Bone marrow (tissue), 2 donors: ENCODE data around the gene PTBP3.
"Not testable (repeated sequence)": the region's sequence is repeated elsewhere in the genome, so short reads cannot be mapped to it uniquely, and the experiment has no call there.

Experiments used
- DNase-seq, 2 donors: peaks; one replicate each; lab custom pipeline; 2025; lab: John Stamatoyannopoulos, UW

Gene PTBP3, protein sequence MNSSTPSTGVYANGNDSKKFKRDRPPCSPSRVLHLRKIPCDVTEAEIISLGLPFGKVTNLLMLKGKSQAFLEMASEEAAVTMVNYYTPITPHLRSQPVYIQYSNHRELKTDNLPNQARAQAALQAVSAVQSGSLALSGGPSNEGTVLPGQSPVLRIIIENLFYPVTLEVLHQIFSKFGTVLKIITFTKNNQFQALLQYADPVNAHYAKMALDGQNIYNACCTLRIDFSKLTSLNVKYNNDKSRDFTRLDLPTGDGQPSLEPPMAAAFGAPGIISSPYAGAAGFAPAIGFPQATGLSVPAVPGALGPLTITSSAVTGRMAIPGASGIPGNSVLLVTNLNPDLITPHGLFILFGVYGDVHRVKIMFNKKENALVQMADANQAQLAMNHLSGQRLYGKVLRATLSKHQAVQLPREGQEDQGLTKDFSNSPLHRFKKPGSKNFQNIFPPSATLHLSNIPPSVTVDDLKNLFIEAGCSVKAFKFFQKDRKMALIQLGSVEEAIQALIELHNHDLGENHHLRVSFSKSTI

GRCh38 chr9:112332977-112333638 is at the start of gene PTBP3:
TSS of gene PTBP3 (minus strand) at chr9:112333619. CDS start at chr9:112297865, 35,754 bp downstream.
- DNase-seq = peak; percentile 85

- no peak for DNase-seq
Observed at GRCh38 chr9:112382501-112383364, 49.3 kb upstream of the PTBP3 start.

- DNase-seq = no peak
Observed at GRCh38 chr9:112382066-112382465, 48.6 kb upstream of the PTBP3 start.

- DNase-seq = no peak
Observed at GRCh38 chr9:112380825-112381221, 47.4 kb upstream of the PTBP3 start.

DNA sequence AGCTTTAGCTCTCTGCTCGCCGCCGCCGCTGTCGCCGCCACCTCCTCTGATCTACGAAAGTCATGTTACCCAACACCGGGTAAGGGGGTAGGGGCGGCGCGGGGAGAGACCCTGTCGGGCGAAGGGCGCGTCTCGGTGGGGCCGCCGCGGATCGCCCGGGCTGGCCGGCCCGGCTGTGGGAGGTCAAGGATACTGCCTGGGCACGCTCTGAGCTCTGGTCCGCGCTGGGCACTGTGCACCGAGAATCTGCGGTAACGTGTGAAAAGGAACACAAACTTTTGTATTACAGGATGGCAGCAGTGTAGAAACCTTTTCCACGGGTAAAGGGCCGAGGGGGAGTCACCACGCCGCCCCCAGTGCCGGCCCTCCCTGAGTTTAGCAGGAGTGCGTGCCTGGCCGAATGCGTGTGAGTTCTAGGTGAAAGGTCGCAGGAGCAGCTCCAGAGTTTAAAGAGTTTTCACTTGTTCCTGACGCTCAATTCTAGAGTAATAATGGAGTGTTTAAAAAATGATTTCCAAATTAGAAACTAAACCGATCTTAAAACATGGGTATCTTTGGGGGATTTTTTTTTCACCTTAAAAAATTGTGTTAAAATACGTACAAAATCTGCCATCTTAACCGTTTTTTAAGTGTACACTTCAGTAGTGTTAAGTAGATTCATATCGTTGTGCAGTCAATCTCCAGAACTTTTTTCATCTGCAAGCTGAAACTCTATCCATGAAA is 46.8 kb upstream of the PTBP3 start, which contains the start of gene HSDL2:
HSDL2 (plus strand) TSS at position 7 of the 723 bp plus-strand sequence; CDS start at position 63, 56 bp downstream.
- no peak for DNase-seq

- DNase-seq = peak; percentile 97 to 98
Observed at GRCh38 chr9:112379177-112380101, 46.0 kb upstream of the PTBP3 start.

GRCh38 chr9:112378328-112379176 is 45.1 kb upstream of the PTBP3 start:
- DNase-seq = no peak

DNA sequence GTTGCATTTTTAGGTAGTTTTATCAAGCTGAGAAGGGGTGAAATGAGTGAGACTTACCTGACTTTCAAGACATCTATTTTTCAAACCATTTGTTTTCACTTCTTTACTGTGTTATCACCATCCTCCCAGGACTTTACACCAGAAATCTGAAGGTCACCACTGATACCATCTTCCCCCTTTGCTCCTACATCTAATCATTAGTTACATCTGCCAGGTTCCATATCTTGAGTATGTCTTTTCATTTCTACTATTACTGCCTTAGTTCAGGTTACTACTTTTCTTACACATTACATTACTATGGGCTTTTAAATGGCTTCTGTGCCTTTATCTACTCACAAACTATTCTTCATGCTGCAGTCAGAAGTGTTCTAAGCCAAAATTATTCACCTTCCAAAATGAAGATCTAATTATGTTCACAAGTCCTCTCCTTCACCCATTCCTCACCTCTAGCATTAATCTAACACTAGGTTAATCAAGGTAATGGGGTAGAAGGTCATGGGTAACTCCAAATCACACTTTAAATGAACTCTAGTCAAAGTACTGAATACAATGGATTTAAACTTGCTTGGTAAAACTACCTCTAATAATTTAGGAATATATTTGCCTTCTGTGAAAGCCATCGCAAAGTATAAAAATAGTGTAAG is 44.4 kb upstream of the PTBP3 start:
- no peak for DNase-seq

DNA sequence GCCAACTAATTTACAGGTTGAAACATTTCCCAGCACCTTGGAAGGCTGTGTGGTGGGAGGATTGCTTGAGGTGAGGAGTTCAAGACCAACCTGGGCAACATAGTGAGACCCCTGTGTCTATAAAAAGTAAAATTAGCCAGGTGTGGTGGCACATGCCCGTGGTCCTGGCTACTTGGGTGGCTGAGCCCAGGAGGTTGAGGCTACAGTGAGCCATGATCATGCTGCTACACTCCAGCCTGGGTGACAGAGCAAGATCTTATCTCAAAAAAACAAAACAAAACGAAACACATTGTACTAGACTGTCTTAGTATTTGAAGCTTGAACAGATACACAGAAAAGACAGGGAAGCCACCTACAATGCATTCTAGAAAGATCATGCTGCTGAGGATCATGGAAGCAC is 43.7 kb upstream of the PTBP3 start:
- DNase-seq = peak in 1 of 2 donors; percentile 53

- no peak for DNase-seq
Observed at GRCh38 chr9:112375361-112375760, 41.9 kb upstream of the PTBP3 start.

DNA sequence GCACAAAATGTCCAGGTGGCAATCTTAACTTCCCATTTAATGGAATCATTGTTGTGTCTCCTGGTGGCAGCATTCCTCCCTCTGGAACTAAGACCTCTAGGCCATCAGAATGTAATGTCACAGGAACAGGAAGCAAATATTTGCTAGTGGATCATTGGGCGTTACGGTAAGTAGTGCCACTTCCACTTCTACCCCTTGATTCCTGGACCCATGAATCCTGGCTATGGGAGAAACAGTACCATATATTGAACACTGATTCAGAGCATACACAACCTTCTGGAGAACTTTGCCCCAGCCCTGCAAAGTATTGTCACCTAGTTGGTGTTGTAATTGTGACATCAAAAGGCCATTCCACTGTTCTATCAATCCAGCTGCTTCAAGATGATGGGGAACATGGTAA is 40.8 kb upstream of the PTBP3 start:
- DNase-seq = not testable (repeated sequence)

DNA sequence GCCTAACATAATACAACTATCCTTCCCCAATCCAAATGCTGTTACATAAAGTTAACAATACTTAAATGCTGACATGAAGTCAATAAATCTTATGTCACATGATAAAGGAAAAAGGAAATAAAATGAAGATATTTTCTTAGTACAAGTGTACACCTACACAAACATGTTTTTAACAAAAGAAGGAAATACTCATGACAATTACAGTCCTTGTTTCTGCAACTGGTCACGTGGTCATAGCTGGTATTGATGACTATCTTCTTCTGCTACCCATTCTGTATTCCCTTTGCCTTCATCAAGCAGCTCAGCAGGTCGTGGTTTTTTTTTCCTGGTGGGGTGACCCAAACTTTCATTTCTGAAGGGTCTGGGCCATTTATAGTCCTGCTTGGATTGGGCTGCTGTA is 40.2 kb upstream of the PTBP3 start:
- DNase-seq = not testable (repeated sequence)

DNA sequence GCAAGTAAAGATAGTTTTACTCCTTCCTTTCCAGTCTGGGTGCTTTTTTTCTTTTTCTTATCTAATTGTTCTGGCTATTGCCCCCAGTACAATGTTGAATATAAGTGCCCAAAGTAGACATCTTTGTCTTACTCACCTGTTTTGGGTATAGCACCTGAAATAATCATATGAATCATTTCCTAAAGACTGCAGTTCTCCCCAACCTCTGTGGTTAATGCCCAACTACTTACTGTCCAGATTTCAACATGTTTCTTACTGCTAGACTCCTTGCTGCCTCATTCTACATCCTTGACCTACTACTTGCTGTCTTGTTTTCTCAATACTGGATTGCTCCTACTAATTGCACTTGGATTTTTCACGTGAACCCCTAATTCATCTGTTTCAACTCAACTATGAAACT is 37.6 kb upstream of the PTBP3 start:
- no peak for DNase-seq

DNA sequence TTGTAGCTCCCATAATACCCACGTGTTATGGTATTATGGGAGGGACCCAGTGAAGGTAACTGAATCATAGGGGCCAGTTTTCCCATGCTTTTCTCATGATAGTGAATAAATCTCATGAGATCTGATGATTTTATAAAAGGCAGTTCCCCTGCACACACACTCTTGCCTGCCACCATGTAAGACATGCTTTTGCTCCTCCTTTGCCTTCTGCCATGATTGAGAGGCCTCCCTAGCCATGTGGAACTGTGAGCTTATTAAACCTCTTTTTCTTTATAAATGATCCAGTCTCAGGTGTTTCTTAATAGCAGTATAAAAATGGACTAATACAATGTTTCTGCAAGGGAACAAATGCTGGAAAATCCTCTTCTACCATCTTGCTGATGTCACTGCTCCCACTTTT is 36.4 kb upstream of the PTBP3 start:
- no peak for DNase-seq

DNA sequence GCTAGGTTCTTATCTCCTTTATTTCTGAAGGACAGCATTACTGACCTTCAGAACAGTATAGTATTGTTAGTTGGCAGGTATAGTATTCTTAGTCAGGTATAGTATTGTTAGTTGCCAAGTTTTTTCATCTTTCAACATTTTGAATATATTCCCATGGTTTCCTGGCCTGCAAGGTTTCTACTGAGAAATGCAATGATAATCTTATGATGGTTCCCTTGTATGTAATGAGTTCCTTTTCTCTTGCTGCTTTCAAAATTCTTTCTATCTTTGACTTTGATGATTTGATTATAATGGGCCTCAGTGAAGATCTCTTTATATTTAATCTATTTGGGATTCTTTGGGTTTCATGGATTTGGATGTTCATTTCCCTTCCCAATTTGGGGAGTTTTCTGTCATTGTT is 34.0 kb upstream of the PTBP3 start:
- no peak for DNase-seq

- DNase-seq = no peak
Observed at GRCh38 chr9:112366591-112366990, 33.2 kb upstream of the PTBP3 start.

GRCh38 chr9:112365257-112365656 is 31.8 kb upstream of the PTBP3 start:
- not testable (repeated sequence) for DNase-seq

- DNase-seq = no peak
Observed at GRCh38 chr9:112364761-112365160, 31.3 kb upstream of the PTBP3 start.

GRCh38 chr9:112361601-112362000 is 28.2 kb upstream of the PTBP3 start:
- DNase-seq = no peak
